ENCODE results near the gene TJP1. TPM values are rescaled to one million over a fixed set of nuclear protein-coding genes. Genes with fewer than 3 reads are reported as not detected.

TJP1 gene
- total RNA-seq, 4 donors from 2014 or later, result 74.1 to 91.0 (median 81.0) TPM

DNA sequence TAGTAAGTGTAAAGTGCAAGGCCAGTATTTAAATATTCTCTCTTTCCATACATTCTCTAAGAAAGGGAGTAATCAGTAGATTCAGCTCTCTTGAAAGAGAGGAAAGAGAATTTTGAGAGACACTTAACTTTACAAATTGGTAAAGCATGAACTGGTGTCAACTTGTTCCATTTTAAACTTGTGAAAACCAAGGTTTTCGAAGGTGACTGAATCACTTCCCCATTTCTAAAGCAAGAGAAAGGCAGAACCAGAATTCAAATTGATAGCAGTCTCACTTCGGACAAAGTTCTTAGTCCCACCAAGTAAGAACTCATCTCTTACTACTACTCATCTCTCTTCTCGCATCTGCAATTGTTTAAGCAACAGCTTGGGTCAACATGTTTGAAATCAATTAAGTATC lies 22.4 kb downstream of the TJP1 start:
- 72% methylated on average over 3 of the region's 3 CpGs for WGBS
- no peak overlapping the region for H3K27ac ChIP-seq
- H3K36me3 ChIP-seq, result peaks cover 3% of the 10 kb centered on the region
- H3K27me3 ChIP-seq, result no peaks in the 10 kb centered on the region
- H3K9me3 ChIP-seq, result no peaks in the 10 kb centered on the region
- no peak for TF ChIP-seq CTCF (IDR thresholded peaks at IDR 0.05)
- no peak for TF ChIP-seq EP300 (IDR thresholded peaks at IDR 0.05)
- TF ChIP-seq POLR2AphosphoS5 (IDR thresholded peaks at IDR 0.05), result no peak
- TF ChIP-seq POLR2A (IDR thresholded peaks at IDR 0.05), result no peak
- peaks cover 11% of the 10 kb centered on the region for H3K4me1 ChIP-seq
- DNase-seq (ENCODE audit: low spot score in 2 of 2), result no peak
- no peak overlapping the region for H3K4me3 ChIP-seq

DNA sequence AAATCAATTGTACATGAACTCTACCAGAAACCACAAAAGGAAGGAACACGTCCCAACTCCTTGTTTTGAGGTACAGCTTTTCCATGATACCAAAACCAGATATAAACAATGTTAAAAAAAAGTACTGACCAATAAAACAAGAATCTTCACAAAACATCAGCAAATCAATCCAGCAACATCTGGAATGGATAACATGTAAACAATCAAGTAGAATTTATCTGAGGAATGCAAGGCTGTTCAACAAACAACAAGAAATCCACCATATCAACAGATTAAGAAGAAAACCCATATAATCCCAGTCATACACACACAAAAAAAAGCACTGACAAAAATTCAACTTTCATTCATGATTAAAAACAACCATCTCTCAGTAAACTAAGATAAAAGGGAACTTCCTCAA lies 26.7 kb downstream of the TJP1 start:
- WGBS, result 89% methylated on average over 1 of the region's 1 CpG
- no peaks in the 10 kb centered on the region for H3K27me3 ChIP-seq
- DNase-seq (ENCODE audit: low spot score in 2 of 2), result no peak
- H3K9me3 ChIP-seq, result no peaks in the 10 kb centered on the region
- H3K4me1 ChIP-seq, result no peaks in the 10 kb centered on the region
- H3K36me3 ChIP-seq, result peaks cover 7% of the 10 kb centered on the region
- H3K27ac ChIP-seq, result no peak overlapping the region
- no peak overlapping the region for H3K4me3 ChIP-seq
- TF ChIP-seq EP300 (IDR thresholded peaks at IDR 0.05) (no peak), POLR2AphosphoS5 (IDR thresholded peaks at IDR 0.05) (no peak), CTCF (IDR thresholded peaks at IDR 0.05) (no peak), POLR2A (IDR thresholded peaks at IDR 0.05) (no peak)

GRCh38 chr15:29792426-29793159 lies 29.7 kb downstream of the TJP1 start:
- Histone ChIP-seq H3K27ac (no peak overlapping the region), H3K9me3 (no peaks in the 10 kb centered on the region), H3K36me3 (peaks cover 4% of the 10 kb centered on the region), H3K4me1 (no peaks in the 10 kb centered on the region), H3K27me3 (no peaks in the 10 kb centered on the region), H3K4me3 (no peak overlapping the region)
- DNase-seq (ENCODE audit: low spot score in 2 of 2), result no peak
- no peak for TF ChIP-seq CTCF (IDR thresholded peaks at IDR 0.05)
- TF ChIP-seq POLR2A (IDR thresholded peaks at IDR 0.05), result no peak
- WGBS, result 91% methylated on average over 2 of the region's 2 CpGs

- Histone ChIP-seq H3K27ac (no peak overlapping the region), H3K4me1 (no peaks in the 10 kb centered on the region), H3K36me3 (peaks cover 4% of the 10 kb centered on the region), H3K9me3 (no peaks in the 10 kb centered on the region), H3K27me3 (no peaks in the 10 kb centered on the region), H3K4me3 (no peak overlapping the region)
- no peak for TF ChIP-seq POLR2AphosphoS5 (IDR thresholded peaks at IDR 0.05)
- TF ChIP-seq CTCF (IDR thresholded peaks at IDR 0.05), result no peak
- TF ChIP-seq EP300 (IDR thresholded peaks at IDR 0.05), result no peak
- no peak for TF ChIP-seq POLR2A (IDR thresholded peaks at IDR 0.05)
- 89% methylated on average over 6 of the region's 6 CpGs for WGBS
- DNase-seq (ENCODE audit: low spot score in 2 of 2), result no peak
Observed at GRCh38 chr15:29790607-29791006, 31.7 kb downstream of the TJP1 start.

DNA sequence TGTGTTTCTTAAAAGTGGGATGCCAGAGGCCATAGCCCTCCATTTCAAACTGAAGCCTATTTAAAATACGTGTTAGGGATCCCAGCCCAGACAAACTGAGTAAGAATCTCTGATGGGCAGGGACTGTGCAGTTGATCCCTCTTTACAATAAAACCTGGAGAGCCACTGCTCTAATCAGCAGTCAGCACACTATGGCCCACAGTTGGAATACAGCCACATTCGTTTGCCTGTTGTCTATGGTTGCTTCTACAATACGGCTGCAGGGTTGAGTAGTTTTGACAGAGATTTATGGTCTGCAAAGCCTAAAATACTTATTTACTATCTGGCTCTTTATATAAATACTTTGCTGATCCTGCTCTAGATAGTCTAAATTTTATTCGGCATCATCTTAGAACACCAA lies 32.4 kb downstream of the TJP1 start:
- 67% methylated on average over 4 of the region's 4 CpGs for whole genome bisulfite sequencing
- no peak for TF ChIP-seq POLR2AphosphoS5 (IDR thresholded peaks at IDR 0.05)
- TF ChIP-seq CTCF (IDR thresholded peaks at IDR 0.05), result no peak
- TF ChIP-seq POLR2A (IDR thresholded peaks at IDR 0.05), result no peak
- TF ChIP-seq EP300 (IDR thresholded peaks at IDR 0.05), result no peak
- DNase-seq (ENCODE audit: low spot score in 2 of 2), result no peak

More for the DNA sequence above, 32.4 kb downstream of the TJP1 start:
- Histone ChIP-seq H3K9me3 (no peaks in the 10 kb centered on the region), H3K4me3 (no peak overlapping the region), H3K36me3 (peaks cover 4% of the 10 kb centered on the region), H3K27me3 (no peaks in the 10 kb centered on the region), H3K27ac (no peak overlapping the region), H3K4me1 (no peaks in the 10 kb centered on the region)

Measured in suprapubic skin (tissue), 4 donors.